Astrocyte (in vitro differentiated cells and primary cell): ENCODE data around the gene SLC9A3. TPM values are rescaled to one million over a fixed set of nuclear protein-coding genes. Genes with fewer than 3 reads are reported as not detected.

ENCODE experiments used
- DNase-seq: peaks from one replicate; pipeline ENCODE4 v3.0.0-alpha.2; 2010; ENCODE audit warnings: low read depth
- FAIRE-seq: peaks from 2 replicates; lab custom pipeline; 2011; peaks lifted over from hg19 to GRCh38; lab: Jason Lieb, UNC
- H2AFZ ChIP-seq: 2 replicates; pipeline ENCODE4 v1.6.0; 2012; ENCODE audit warnings: low read depth, low read length, inconsistent platforms
- H3K27ac ChIP-seq: 2 replicates; pipeline ENCODE4 v1.5.1; 2011; ENCODE audit warnings: low read depth, low read length, inconsistent platforms
- H3K27me3 ChIP-seq: 2 replicates; pipeline ENCODE4 v1.6.0; 2011; ENCODE audit warnings: low read length, inconsistent platforms; ENCODE audit not compliant: insufficient read depth
- H3K36me3 ChIP-seq: 2 replicates; pipeline ENCODE4 v1.5.1; 2011; ENCODE audit warnings: low read length, inconsistent platforms; ENCODE audit not compliant: insufficient read depth
- H3K4me1 ChIP-seq: 2 replicates; pipeline ENCODE4 v1.5.1; 2011; ENCODE audit warnings: low read length, inconsistent platforms; ENCODE audit not compliant: insufficient read depth
- H3K4me2 ChIP-seq: 2 replicates; pipeline ENCODE4 v1.6.0; 2012; ENCODE audit warnings: low read length, inconsistent platforms
- H3K4me3 ChIP-seq: 2 replicates; pipeline ENCODE4 v1.5.1; 2011; ENCODE audit warnings: low read depth, mild to moderate bottlenecking, low read length, inconsistent platforms; ENCODE audit not compliant: insufficient read depth
- H3K79me2 ChIP-seq: 2 replicates; pipeline ENCODE4 v1.6.0; 2012; ENCODE audit warnings: mild to moderate bottlenecking, low read length, inconsistent platforms; ENCODE audit not compliant: insufficient read depth
- H3K9ac ChIP-seq: 2 replicates; pipeline ENCODE4 v1.6.0; 2012; ENCODE audit warnings: mild to moderate bottlenecking, low read length, inconsistent platforms
- H3K9me3 ChIP-seq: 2 replicates; pipeline ENCODE4 v1.5.1; 2012; ENCODE audit warnings: low read depth, mild to moderate bottlenecking, low read length, inconsistent platforms; ENCODE audit not compliant: insufficient read depth
- H4K20me1 ChIP-seq: 2 replicates; pipeline ENCODE4 v1.6.0; 2012; ENCODE audit warnings: low read length, inconsistent platforms; ENCODE audit not compliant: insufficient read depth
- H3K27ac Mint-ChIP-seq: one replicate; pipeline ENCODE4 v1.8.0; 2021; ENCODE audit warnings: mild to moderate bottlenecking, mixed read lengths; ENCODE audit not compliant: unreplicated experiment
- H3K27me3 Mint-ChIP-seq: one replicate; pipeline ENCODE4 v1.8.0; 2021; ENCODE audit warnings: low read depth, mixed read lengths; ENCODE audit not compliant: unreplicated experiment
- H3K36me3 Mint-ChIP-seq: one replicate; pipeline ENCODE4 v1.8.0; 2021; ENCODE audit warnings: low read depth, mixed read lengths; ENCODE audit not compliant: unreplicated experiment
- H3K4me1 Mint-ChIP-seq: one replicate; pipeline ENCODE4 v1.8.0; 2021; ENCODE audit warnings: low read depth, mixed read lengths; ENCODE audit not compliant: unreplicated experiment
- H3K4me3 Mint-ChIP-seq: one replicate; pipeline ENCODE4 v1.8.0; 2021; ENCODE audit warnings: mild to moderate bottlenecking, moderate library complexity, mixed read lengths; ENCODE audit not compliant: unreplicated experiment
- H3K9me3 Mint-ChIP-seq: one replicate; pipeline ENCODE4 v1.8.0; 2021; ENCODE audit warnings: mild to moderate bottlenecking, mixed read lengths; ENCODE audit not compliant: unreplicated experiment
- EZH2 ChIP-seq: IDR thresholded peaks from 2 replicates; pipeline ENCODE4 v1.6.1; 2012; ENCODE audit warnings: mild to moderate bottlenecking, low read length, inconsistent platforms; ENCODE audit not compliant: insufficient read depth
- total RNA-seq: library from RNA; stranded (reverse); gene quantifications from 2 replicates; pipeline ENCODE4 v1.2.1, GENCODE V29; 2021
- TF ChIP-seq, protein P1 (sequence below): IDR thresholded peaks from 2 replicates; pipeline ENCODE4 v1.5.1; 2011; ENCODE audit warnings: low read depth, mild to moderate bottlenecking, inconsistent platforms, low read length, moderate library complexity; ENCODE audit not compliant: insufficient read depth

SLC9A3 gene
- total RNA-seq, 1 donor from 2014 or later, result 1.0 TPM

DNA sequence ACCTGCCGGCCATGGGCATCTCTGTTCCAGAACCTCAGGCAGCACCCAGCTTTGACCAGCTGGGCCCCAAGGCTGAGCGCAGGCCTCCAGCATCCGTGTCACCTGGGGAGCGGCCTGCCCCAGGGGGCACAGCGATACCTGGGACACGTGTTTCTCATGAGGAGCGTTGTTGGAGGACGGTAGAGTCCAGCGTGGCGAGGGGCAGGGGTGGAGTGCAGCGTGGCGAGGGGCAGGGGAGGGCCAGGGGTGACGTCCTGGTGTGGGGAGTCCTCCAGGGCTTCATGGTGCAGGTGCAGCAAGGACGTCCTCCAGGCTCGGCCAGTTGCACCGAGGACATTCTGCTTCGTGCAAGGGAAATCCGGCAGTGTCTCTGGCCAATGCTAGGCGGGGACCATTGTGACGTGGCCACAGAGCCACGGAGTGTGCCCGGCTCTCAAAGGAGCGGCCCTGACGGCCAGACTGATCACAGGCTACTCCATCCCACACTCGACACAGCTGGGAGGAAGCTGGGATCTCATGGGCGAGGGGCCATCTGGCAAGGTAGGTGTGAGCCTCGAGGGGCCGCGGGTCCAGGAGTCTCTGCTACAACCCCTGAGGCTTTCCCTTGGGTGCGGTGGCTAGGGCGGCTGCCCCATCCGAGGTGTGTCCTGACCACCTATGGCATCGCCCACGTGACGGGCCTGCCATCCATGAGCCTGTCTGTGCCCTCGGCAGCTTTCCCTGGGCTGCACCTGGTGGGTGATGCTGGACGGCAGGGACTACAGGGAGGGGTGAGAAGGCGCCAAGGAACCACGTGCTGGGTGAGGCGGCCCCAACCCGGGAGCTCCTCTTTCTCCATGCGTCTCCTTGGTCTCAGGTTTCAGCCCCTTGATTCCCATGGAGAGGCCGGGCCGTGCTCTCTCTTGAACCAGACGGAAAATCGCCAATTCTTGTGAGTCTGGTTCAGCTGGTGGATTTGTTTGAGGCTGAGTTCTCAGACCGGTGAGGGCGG lies 33.8 kb downstream of the SLC9A3 start:
- Histone ChIP-seq H3K79me2 (no peaks in the 10 kb centered on the region), H4K20me1 (no peaks in the 10 kb centered on the region), H2AFZ (no peak overlapping the region), H3K9ac (no peak overlapping the region), H3K4me2 (no peak overlapping the region), H3K4me1 (no peaks in the 10 kb centered on the region), H3K36me3 (no peaks in the 10 kb centered on the region), H3K9me3 (no peaks in the 10 kb centered on the region), H3K27ac (no peak overlapping the region), H3K4me3 (no peak overlapping the region), H3K27me3 (peaks cover 2% of the 10 kb centered on the region)
- FAIRE-seq, result no peak
- peaks cover 24% of the 10 kb centered on the region for H3K27me3 Mint-ChIP-seq
- no peak overlapping the region for H3K4me3 Mint-ChIP-seq
- H3K4me1 Mint-ChIP-seq, result no peaks in the 10 kb centered on the region
- no peak for DNase-seq
- H3K9me3 Mint-ChIP-seq, result no peaks in the 10 kb centered on the region
- no peaks in the 10 kb centered on the region for H3K36me3 Mint-ChIP-seq
- TF ChIP-seq, protein P1, sequence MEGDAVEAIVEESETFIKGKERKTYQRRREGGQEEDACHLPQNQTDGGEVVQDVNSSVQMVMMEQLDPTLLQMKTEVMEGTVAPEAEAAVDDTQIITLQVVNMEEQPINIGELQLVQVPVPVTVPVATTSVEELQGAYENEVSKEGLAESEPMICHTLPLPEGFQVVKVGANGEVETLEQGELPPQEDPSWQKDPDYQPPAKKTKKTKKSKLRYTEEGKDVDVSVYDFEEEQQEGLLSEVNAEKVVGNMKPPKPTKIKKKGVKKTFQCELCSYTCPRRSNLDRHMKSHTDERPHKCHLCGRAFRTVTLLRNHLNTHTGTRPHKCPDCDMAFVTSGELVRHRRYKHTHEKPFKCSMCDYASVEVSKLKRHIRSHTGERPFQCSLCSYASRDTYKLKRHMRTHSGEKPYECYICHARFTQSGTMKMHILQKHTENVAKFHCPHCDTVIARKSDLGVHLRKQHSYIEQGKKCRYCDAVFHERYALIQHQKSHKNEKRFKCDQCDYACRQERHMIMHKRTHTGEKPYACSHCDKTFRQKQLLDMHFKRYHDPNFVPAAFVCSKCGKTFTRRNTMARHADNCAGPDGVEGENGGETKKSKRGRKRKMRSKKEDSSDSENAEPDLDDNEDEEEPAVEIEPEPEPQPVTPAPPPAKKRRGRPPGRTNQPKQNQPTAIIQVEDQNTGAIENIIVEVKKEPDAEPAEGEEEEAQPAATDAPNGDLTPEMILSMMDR, result no peak
- no peak for TF ChIP-seq EZH2
- H3K27ac Mint-ChIP-seq, result no peak overlapping the region

DNA sequence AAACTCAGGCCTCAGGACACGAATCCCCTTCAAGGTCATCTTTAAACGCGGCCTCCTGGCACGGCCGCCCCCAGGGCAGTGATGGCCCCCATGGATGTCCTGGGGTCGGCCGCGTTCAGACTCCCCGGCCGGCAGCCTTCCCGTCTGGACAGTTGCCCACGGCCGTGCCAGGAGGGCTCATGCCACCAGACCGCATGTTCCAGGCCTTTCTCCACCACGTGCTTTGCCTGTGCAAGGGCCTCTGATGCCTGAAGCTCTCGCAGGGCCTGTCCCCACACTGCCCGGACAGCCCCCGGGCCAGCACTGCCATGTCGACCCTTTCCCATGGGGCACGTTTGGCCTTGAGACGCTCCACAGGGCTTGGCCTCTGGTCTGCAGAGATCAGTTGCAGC lies 34.6 kb downstream of the SLC9A3 start:
- Mint-ChIP-seq H3K4me1 (no peaks in the 10 kb centered on the region), H3K9me3 (no peaks in the 10 kb centered on the region), H3K36me3 (no peaks in the 10 kb centered on the region), H3K27ac (no peak overlapping the region), H3K27me3 (peaks cover 24% of the 10 kb centered on the region), H3K4me3 (no peak overlapping the region)
- H2AFZ ChIP-seq, result no peak overlapping the region
- H3K4me3 ChIP-seq, result no peak overlapping the region
- no peaks in the 10 kb centered on the region for H3K36me3 ChIP-seq
- TF ChIP-seq, protein P1, result no peak
- TF ChIP-seq EZH2, result no peak
- no peaks in the 10 kb centered on the region for H3K79me2 ChIP-seq
- no peaks in the 10 kb centered on the region for H4K20me1 ChIP-seq
- peaks cover 2% of the 10 kb centered on the region for H3K27me3 ChIP-seq
- H3K4me1 ChIP-seq, result no peaks in the 10 kb centered on the region
- DNase-seq (no peak), FAIRE-seq (no peak)
- H3K9me3 ChIP-seq, result no peaks in the 10 kb centered on the region
- no peak overlapping the region for H3K4me2 ChIP-seq
- no peak overlapping the region for H3K27ac ChIP-seq
- H3K9ac ChIP-seq, result no peak overlapping the region
